HEK293T (cell line): ENCODE results near the gene TARS3.

ENCODE experiments used
- BHLHE40 ChIP-seq: fragments of 450-650 bp; IDR thresholded peaks from 2 replicates; pipeline ENCODE4 v1.6.1; 2016; ENCODE audit warnings: mild to moderate bottlenecking, moderate library complexity, borderline replicate concordance
- CTBP1 ChIP-seq: fragments of 450-650 bp; IDR thresholded peaks from 2 replicates; pipeline ENCODE4 v1.6.1; 2016; ENCODE audit warnings: borderline replicate concordance
- ELF4 ChIP-seq: fragments of 450-650 bp; IDR thresholded peaks from 2 replicates; pipeline ENCODE4 v1.6.1; 2017; ENCODE audit warnings: antibody characterized with exemption
- FOXA1 ChIP-seq: fragments of 450-650 bp; IDR thresholded peaks from 2 replicates; pipeline ENCODE4 v1.6.1; 2016; ENCODE audit warnings: mild to moderate bottlenecking
- FOXK2 ChIP-seq: fragments of 450-650 bp; IDR thresholded peaks from 2 replicates; pipeline ENCODE4 v1.6.1; 2016; ENCODE audit warnings: mild to moderate bottlenecking
- FOXM1 ChIP-seq: fragments of 450-650 bp; IDR thresholded peaks from 2 replicates; pipeline ENCODE4 v1.6.1; 2017; ENCODE audit warnings: mild to moderate bottlenecking, borderline replicate concordance
- HDGF ChIP-seq: fragments of 450-650 bp; IDR thresholded peaks from 2 replicates; pipeline ENCODE4 v1.6.1; 2017; ENCODE audit warnings: antibody characterized with exemption, borderline replicate concordance
- NFRKB ChIP-seq: fragments of 450-650 bp; IDR thresholded peaks from 2 replicates; pipeline ENCODE4 v1.6.1; 2016; ENCODE audit warnings: mild to moderate bottlenecking, moderate library complexity
- SP1 ChIP-seq: fragments of 450-650 bp; IDR thresholded peaks from 2 replicates; pipeline ENCODE4 v1.6.1; 2017
- TARDBP ChIP-seq: fragments of 450-650 bp; IDR thresholded peaks from 2 replicates; pipeline ENCODE4 v1.6.1; 2016
- TF ChIP-seq, protein P1 (sequence below): fragments of 450-650 bp; IDR thresholded peaks from 2 replicates; pipeline ENCODE4 v1.6.1; 2016

DNA sequence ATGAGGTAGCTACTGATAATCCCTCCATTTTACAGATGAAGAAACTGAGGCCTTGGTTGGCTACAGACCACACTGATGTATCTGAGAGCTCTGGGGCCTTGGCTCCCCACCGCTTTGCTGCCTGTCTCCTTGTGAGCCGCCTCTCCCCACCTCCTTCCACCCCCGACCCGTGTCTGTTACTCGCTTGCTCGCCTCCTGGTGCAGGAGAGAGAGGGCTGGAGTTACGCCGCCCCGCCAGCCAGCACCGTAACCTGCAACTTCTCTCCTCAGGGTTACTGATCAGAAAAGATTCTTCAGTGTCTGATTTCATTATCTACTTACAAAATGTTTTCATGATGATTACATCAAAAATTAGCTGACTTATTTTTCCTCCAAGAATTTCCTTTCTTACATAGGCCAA is 106.2 kb downstream of the TARS3 start:
- no peak for TF ChIP-seq ELF4
- TF ChIP-seq TARDBP, result no peak
- TF ChIP-seq FOXA1, result no peak
- TF ChIP-seq FOXK2, result no peak
- TF ChIP-seq HDGF, result no peak
- TF ChIP-seq, protein P1, sequence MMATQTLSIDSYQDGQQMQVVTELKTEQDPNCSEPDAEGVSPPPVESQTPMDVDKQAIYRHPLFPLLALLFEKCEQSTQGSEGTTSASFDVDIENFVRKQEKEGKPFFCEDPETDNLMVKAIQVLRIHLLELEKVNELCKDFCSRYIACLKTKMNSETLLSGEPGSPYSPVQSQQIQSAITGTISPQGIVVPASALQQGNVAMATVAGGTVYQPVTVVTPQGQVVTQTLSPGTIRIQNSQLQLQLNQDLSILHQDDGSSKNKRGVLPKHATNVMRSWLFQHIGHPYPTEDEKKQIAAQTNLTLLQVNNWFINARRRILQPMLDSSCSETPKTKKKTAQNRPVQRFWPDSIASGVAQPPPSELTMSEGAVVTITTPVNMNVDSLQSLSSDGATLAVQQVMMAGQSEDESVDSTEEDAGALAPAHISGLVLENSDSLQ, result no peak
- no peak for TF ChIP-seq CTBP1
- no peak for TF ChIP-seq FOXM1
- no peak for TF ChIP-seq BHLHE40
- no peak for TF ChIP-seq SP1
- no peak for TF ChIP-seq NFRKB
